T-helper 1 cell treated with Interleukin-12 subunit alpha and Interleukin-12 subunit beta and Interleukin-4 antibody, amounts not matched to agents 30 ng/mL and 1 ng/mL, for 36 hours (primary cell): ENCODE data around the gene UPF3B. TPM values are rescaled to one million over a fixed set of nuclear protein-coding genes. Genes with fewer than 3 reads are reported as not detected.
"Not testable (repeated sequence)": the region's sequence is repeated elsewhere in the genome, so short reads cannot be mapped to it uniquely, and the experiment has no call there.

Experiments
- intact Hi-C: fragments of 100-400 bp; cut with micrococcal nuclease; formaldehyde crosslinking; loops from one replicate; pipeline ENCODE4 v1.15.1; 2024
- total RNA-seq: library from RNA; stranded (reverse); gene quantifications from 2 replicates; pipeline ENCODE4 v1.2.3, GENCODE V29; 2022

Gene UPF3B
- total RNA-seq, 1 donor from 2014 or later: 11.0 TPM

DNA sequence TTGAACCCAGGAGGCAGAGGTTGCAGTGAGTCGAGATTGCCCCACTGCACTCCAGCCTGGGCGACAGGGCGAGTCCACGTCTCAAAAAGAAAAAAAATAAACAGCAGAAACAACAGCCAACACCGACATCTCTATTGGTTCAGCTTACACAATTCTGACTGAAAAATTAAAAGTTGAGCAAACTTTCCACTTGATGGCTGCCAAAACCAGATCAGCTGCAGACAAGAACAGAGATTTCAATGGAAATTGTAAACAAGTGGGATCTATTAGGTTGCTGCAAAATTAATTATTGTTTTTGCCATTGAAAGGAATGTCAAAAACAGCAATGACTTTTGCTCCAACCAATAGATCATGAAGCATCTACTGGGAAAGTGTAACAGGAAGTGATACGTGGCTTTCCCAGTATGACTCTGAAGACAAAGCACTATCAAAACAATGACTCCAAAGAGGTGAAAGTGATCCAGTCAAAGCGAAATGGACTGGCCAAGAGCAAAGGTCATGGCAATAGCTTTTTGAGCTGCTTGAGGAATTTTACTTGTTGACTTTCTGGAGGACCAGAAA, 26.3 kb downstream of the UPF3B start:
- intact Hi-C loops: no loop called here

DNA sequence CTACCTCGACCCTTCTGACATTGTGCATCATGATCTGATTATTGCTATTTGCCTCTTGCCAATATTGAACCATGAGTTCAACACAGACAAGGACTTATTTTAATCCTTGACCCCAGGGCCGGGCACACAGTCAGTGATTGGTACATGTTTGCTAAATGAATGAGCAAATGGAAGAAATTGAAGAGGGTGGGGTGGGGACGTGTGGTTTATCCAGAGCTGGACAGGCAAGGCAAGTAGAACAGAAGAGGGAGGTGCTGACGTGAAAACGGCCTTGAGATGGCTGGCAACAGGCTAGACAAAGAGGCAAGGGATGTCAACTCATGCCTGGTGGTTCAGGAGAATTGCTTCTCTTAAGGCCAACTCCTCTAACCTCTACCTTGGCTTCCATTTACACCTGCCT, 28.5 kb downstream of the UPF3B start:
- intact Hi-C loops: not testable (repeated sequence)

GRCh38 chrX:119821703-119822102, 31.1 kb downstream of the UPF3B start:
- intact Hi-C loops: loop anchor here (1.0 to 2.0 kb wide), 4 partner anchors 30 to 67 kb away; partner anchors contain the start of genes NDUFA1, RNF113A and RPL39

DNA sequence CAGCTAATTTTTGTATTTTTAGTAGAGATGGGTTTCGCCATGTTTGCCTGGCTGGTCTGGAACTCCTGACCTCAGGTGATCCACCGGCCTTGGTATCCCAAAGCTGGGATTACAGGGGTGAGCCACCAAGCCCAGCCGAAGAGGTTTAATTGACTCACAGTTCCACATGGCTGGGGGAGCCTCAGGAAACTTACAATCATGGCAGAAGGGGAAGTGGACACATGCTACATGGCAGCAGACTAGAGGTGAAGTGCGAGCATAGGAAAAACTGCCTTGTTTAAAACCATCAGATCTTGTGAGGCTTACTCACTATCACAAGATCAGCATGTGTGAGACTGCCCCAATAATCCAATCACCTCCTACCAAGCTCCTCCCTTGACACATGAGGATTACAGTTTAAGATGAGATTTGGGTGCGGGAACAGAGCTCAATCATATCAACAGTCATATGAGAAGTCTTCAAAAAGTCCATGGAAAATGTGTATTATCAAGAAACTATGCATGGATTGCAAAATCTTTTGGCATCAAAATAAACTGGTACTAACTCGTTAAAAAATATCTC, 35.6 kb downstream of the UPF3B start:
- intact Hi-C loops: no loop called here

DNA sequence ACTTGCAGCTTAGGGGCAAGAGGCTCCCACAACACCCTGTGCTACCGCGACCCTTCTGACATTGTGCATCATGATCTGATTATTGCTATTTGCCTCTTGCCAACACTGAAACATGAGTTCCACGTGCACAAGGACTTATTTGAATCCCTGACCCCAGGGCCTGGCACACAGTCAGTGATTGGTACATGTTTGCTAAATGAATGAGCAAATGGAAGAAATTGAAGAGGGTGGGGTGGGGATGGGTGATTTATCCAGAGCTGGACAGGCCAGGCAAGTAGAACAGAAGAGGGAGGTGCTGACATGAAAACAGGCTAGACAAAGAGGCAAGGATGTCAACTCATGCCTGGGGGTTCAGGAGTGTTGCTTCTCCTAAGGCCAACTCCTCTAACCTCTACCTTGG, 36.5 kb downstream of the UPF3B start:
- intact Hi-C loops: no loop called here

DNA sequence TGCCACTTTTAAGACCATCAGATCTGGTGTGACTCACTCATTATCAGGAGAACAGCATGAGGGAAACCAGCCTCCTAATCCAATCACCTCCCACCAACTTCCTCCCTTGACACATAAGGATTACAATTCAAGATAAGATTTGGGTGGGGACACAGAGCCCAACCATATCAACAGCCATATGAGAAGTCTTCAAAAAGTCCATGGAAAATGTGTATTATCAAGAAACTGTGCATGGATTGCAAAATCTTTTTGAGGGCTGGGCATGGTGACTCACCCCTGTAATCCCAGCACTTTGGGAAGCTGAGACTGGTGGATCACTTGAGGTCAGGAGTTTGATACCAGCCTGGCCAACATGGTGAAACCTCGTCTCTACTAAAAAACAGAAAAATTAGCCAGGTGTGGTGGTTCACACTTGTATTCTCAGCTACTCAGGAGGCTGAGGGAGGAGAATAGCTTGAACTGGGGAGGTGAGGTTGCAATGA, 43.5 kb downstream of the UPF3B start:
- intact Hi-C loops: no loop called here

GRCh38 chrX:119808461-119808860, 44.3 kb downstream of the UPF3B start:
- intact Hi-C loops: not testable (repeated sequence)

- intact Hi-C loops: no loop called here
These were observed 50.2 kb downstream of the UPF3B start for GRCh38 chrX:119802546-119802945.

DNA sequence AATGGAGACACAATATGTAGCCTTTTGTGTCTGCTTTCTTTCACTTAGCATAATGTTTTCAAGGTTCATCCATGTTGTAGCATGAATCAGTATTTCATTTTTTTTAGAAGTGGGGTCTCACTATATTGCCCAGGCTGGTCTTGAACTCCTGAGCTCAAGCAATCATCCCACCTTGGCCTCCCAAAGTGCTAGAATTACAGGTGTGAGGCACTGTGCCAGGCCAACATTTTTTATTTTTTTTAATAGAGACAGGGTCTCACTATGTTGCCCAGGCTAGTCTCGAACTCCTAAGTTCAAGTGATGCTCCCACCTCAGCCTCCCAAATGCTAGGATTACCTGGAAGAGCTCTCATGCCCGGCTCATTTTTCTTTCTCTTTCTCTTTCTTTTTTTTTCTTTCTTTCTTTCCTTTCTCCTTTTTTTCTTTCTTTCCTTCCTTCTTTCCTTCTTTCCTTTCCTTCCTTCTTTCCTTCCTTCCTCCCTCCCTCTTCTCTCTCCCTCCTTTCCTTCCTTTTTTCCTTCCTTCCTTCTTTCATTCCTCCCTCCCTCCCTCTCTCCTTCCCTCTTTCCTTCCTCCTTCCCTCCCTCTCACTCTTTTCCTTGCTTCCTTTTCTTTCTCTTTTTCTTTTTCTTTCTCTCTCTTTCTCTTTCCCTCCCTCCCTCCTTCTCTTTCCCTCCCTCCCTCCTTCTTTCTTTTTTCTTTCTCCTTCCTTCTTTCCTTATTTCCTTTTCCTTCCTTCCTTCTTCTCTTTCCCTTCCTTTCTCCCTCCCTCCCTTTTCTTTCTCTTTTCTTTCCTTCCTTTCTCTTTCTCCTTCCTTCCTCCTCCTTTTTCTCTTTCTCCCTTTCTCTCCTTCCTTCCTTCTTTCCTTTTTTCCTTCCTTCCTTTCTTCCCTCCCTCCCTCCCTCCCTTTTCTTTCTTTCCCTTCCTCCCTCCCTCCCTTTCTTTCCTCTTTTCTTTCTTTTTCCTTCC, 51.2 kb downstream of the UPF3B start:
- intact Hi-C loops: no loop called here

- intact Hi-C loops: loop anchor here (1.0 to 5.0 kb wide), 10 partner anchors 30 to 555 kb away; partner anchors contain the start of genes NDUFA1, NKAP, NKRF and PGRMC1
These were observed 61.1 kb downstream of the UPF3B start, which contains the start of gene RPL39 for GRCh38 chrX:119791437-119792231. RPL39 (minus strand) TSS chrX:119791630; CDS start chrX:119791576, 54 bp downstream.

DNA sequence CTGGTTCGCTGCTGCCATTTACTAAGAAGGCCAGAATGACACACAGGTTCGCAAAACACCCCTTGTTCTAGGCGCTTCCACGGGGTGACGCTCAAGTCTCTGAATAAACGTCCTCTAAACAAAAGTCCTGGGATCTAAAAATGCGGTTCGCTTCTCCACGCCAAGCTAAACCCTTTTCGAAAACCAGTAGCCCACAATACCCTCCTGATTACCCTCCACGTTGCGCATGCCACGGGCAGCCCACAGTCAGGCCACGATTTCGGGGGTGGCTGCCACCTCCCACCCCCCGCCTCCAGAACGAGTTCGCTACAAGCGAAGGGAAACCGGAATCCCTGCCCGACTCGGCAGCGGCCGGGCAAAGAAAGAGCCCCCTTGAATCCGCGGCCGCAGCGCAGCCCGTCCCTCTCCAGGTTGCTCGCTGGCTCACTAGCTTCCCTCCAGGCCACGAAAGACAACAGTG, 61.8 kb downstream of the UPF3B start:
- intact Hi-C loops: loop anchor here (1.0 to 5.0 kb wide), 10 partner anchors 30 to 555 kb away; partner anchors contain the start of genes NDUFA1, NKAP, NKRF and PGRMC1

DNA sequence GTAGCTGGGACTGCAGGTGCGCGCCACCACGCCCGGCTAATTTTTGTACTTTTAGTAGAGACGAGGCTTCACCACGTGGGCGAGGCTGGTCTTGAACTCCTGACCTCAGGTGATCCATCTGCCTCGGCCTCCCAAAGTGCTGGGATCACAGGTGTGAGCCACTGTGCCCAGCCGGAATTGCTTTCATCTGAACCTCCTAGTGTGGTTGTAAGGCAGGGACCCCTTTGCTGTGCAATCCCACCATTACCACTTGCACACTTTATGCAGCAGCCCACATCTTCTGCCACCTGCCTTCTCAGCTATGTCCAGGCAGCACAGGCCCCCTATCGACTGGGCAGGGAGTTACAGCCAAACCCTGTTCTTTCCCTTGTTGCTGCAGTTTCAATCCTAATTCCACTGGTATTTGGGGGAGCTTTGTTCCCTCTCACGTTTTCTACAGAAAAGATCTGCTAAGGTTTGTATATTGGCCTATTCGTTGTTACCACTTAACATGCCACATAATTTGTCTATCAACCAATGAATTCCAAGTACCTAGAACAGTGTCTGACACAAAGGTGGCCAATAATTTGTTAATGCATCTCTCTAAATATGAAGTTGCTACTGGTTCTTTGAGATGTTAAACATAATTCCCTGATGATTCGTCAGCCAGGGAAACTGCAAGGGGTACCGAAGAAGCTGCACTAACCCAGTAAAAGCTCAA, 67.9 kb downstream of the UPF3B start:
- intact Hi-C loops: loop anchor here (1.0 kb wide), 1 partner anchor 269 kb away; no protein-coding TSS in a partner anchor

Other genes with a start within 250 kb of the UPF3B start
- 15.1 and 15.5 TPM in 2 replicates for gene NKRF, start 246.5 kb downstream of the UPF3B start, total RNA-seq
- 278 and 279 TPM in 2 replicates for gene SEPTIN6, start 159.8 kb downstream of the UPF3B start, total RNA-seq
- 1.9 and 2.2 TPM in 2 replicates for gene SOWAHD, start 94.4 kb downstream of the UPF3B start, total RNA-seq
- gene RPL39, start 61.3 kb downstream of the UPF3B start, total RNA-seq: 1,745 and 1,793 TPM in 2 replicates
- 29.1 and 30.7 TPM in 2 replicates for gene RNF113A, start 18.8 kb upstream of the UPF3B start, total RNA-seq
- gene NDUFA1, start 18.9 kb upstream of the UPF3B start, total RNA-seq: 91.4 and 96.2 TPM in 2 replicates
- gene AKAP14, start 42.9 kb upstream of the UPF3B start, total RNA-seq: not detected in 2 replicates
- gene NKAP, start 90.8 kb upstream of the UPF3B start, total RNA-seq: 10.5 and 10.6 TPM in 2 replicates
- not detected in 2 replicates for gene RHOXF2B, start 224.7 kb upstream of the UPF3B start, total RNA-seq